H9 (cell line): ENCODE data around the gene SFXN5. TPM values are rescaled to one million over a fixed set of nuclear protein-coding genes. Genes with fewer than 3 reads are reported as not detected.
A peak's percentile ranks its signal among the peaks of the same experiment; 100 is the strongest.

ENCODE experiments used
- DNase-seq: peaks from one replicate; pipeline ENCODE4 v3.0.0-alpha.2; 2017
- H2AFZ ChIP-seq: one replicate; pipeline ENCODE4 v1.6.1; 2013; ENCODE audit warnings: mild to moderate bottlenecking, low read length, control low read depth, moderate library complexity
- H2AK5ac ChIP-seq: 2 replicates; pipeline ENCODE4 v1.6.1; 2013; ENCODE audit warnings: low read length, control low read depth, mixed read lengths; ENCODE audit not compliant: insufficient read length
- H2BK120ac ChIP-seq: one replicate; pipeline ENCODE4 v1.6.1; 2013; ENCODE audit warnings: low read depth, mild to moderate bottlenecking, low read length, control low read depth, inconsistent platforms; ENCODE audit not compliant: poor library complexity, severe bottlenecking
- H2BK12ac ChIP-seq: 2 replicates; pipeline ENCODE4 v1.6.1; 2013; ENCODE audit warnings: low read length, control low read depth, mixed read lengths, low read depth; ENCODE audit not compliant: insufficient read length
- H2BK15ac ChIP-seq: 2 replicates; pipeline ENCODE4 v1.6.1; 2013; ENCODE audit warnings: low read depth, low read length, control low read depth
- H2BK20ac ChIP-seq: one replicate; pipeline ENCODE4 v1.6.1; 2013; ENCODE audit warnings: low read depth, mild to moderate bottlenecking, low read length, control low read depth, inconsistent platforms; ENCODE audit not compliant: poor library complexity, severe bottlenecking
- H2BK5ac ChIP-seq: 2 replicates; pipeline ENCODE4 v1.6.1; 2013; ENCODE audit warnings: low read length, control low read depth, mixed read lengths; ENCODE audit not compliant: insufficient read length
- H3K14ac ChIP-seq: 2 replicates; pipeline ENCODE4 v1.6.1; 2013; ENCODE audit warnings: low read length, control low read depth; ENCODE audit not compliant: insufficient read depth
- H3K18ac ChIP-seq: 2 replicates; pipeline ENCODE4 v1.6.1; 2013; ENCODE audit warnings: low read depth, mild to moderate bottlenecking, mixed read lengths, low read length, control low read depth; ENCODE audit not compliant: insufficient read length
- H3K23ac ChIP-seq: 2 replicates; pipeline ENCODE4 v1.6.1; 2013; ENCODE audit warnings: low read length, control low read depth, mixed read lengths, low read depth; ENCODE audit not compliant: insufficient read length
- H3K23me2 ChIP-seq: 2 replicates; pipeline ENCODE4 v1.6.1; 2013; ENCODE audit warnings: low read depth, mild to moderate bottlenecking, mixed read lengths, low read length, control low read depth; ENCODE audit not compliant: insufficient read length, poor library complexity, severe bottlenecking
- H3K27ac ChIP-seq: 2 replicates; pipeline ENCODE4 v1.5.1; 2013; ENCODE audit warnings: low read length, control low read depth, mixed read lengths, low read depth; ENCODE audit not compliant: insufficient read length
- H3K27me3 ChIP-seq: 2 replicates; pipeline ENCODE4 v1.6.1; 2013; ENCODE audit warnings: low read length, control low read depth, inconsistent platforms; ENCODE audit not compliant: insufficient read depth
- H3K4ac ChIP-seq: 2 replicates; pipeline ENCODE4 v1.6.1; 2013; ENCODE audit warnings: low read depth, mild to moderate bottlenecking, control low read depth, inconsistent platforms, low read length, moderate library complexity
- H3K4me1 ChIP-seq: 2 replicates; pipeline ENCODE4 v1.6.1; 2013; ENCODE audit warnings: low read length, control low read depth, inconsistent platforms; ENCODE audit not compliant: insufficient read depth
- H3K4me2 ChIP-seq: 2 replicates; pipeline ENCODE4 v1.6.1; 2013; ENCODE audit warnings: low read length, control low read depth, mixed read lengths; ENCODE audit not compliant: insufficient read length, insufficient read depth
- H3K56ac ChIP-seq: 2 replicates; pipeline ENCODE4 v1.6.1; 2013; ENCODE audit warnings: low read depth, mild to moderate bottlenecking, mixed read lengths, low read length, control low read depth; ENCODE audit not compliant: insufficient read length
- H3K79me1 ChIP-seq: 2 replicates; pipeline ENCODE4 v1.6.1; 2013; ENCODE audit warnings: low read depth, mild to moderate bottlenecking, moderate library complexity, low read length, control low read depth, inconsistent platforms; ENCODE audit not compliant: insufficient read depth, poor library complexity, severe bottlenecking
- H3K79me2 ChIP-seq: 2 replicates; pipeline ENCODE4 v1.6.1; 2013; ENCODE audit warnings: low read length, control low read depth, inconsistent platforms; ENCODE audit not compliant: insufficient read depth
- H3K9ac ChIP-seq: 2 replicates; pipeline ENCODE4 v1.6.1; 2013; ENCODE audit warnings: low read length, control low read depth, mixed read lengths; ENCODE audit not compliant: insufficient read length; ENCODE audit errors: extremely low read depth
- H3K9me3 ChIP-seq: one replicate; pipeline ENCODE4 v1.6.1; 2013; ENCODE audit warnings: low read depth, low read length, inconsistent platforms; ENCODE audit not compliant: control insufficient read depth
- H3T11ph ChIP-seq: one replicate; pipeline ENCODE4 v1.6.1; 2013; ENCODE audit warnings: mild to moderate bottlenecking, low read length, control low read depth, inconsistent platforms
- H4K20me1 ChIP-seq: one replicate; pipeline ENCODE4 v1.6.1; 2013; ENCODE audit not compliant: control insufficient read depth, insufficient read length, insufficient read depth
- H4K5ac ChIP-seq: 2 replicates; pipeline ENCODE4 v1.6.1; 2013; ENCODE audit warnings: low read depth, mild to moderate bottlenecking, mixed read lengths, low read length, control low read depth; ENCODE audit not compliant: insufficient read length
- H4K8ac ChIP-seq: replicated peaks from 2 replicates; pipeline ENCODE4 v1.6.1; 2013; ENCODE audit warnings: low read length, control low read depth, mixed read lengths, low read depth; ENCODE audit not compliant: insufficient read length
- H4K91ac ChIP-seq: 2 replicates; pipeline ENCODE4 v1.6.1; 2013; ENCODE audit warnings: low read depth, mild to moderate bottlenecking, moderate library complexity, mixed read lengths, low read length, control low read depth; ENCODE audit not compliant: insufficient read length
- H3K27ac Mint-ChIP-seq, 3 experiments: 2 replicates in 2 of 3; 3 replicates in 1 of 3; pipeline ENCODE4 v1.8.0; 2020 to 2021; ENCODE audit warnings: mixed read lengths in 3 of 3, mild to moderate bottlenecking in 1 of 3, moderate library complexity in 1 of 3
- H3K27me3 Mint-ChIP-seq: 2 replicates; pipeline ENCODE4 v1.8.0; 2021; ENCODE audit warnings: low read depth, mild to moderate bottlenecking, moderate library complexity, mixed read lengths
- H3K36me3 Mint-ChIP-seq, 3 experiments: 2 replicates in 2 of 3; 3 replicates in 1 of 3; pipeline ENCODE4 v1.8.0; 2020 to 2021; ENCODE audit warnings: low read depth in 3 of 3, mixed read lengths in 3 of 3; ENCODE audit not compliant: insufficient read depth in 1 of 3
- H3K4me1 Mint-ChIP-seq, 2 experiments: 2 replicates each; pipeline ENCODE4 v1.8.0; 2020; ENCODE audit warnings: mixed read lengths in 2 of 2
- H3K4me3 Mint-ChIP-seq, 2 experiments: 2 replicates in 1 of 2; 3 replicates in 1 of 2; pipeline ENCODE4 v1.8.0; 2020 to 2021; ENCODE audit warnings: mild to moderate bottlenecking in 2 of 2, mixed read lengths in 2 of 2, moderate library complexity in 1 of 2
- H3K9me3 Mint-ChIP-seq, 2 experiments: 2 replicates in 1 of 2; 3 replicates in 1 of 2; pipeline ENCODE4 v1.8.0; 2020; ENCODE audit warnings: mild to moderate bottlenecking in 2 of 2, mixed read lengths in 2 of 2, moderate library complexity in 1 of 2
- CTCF ChIP-seq: fragments of 200-600 bp; sonication (generic); conservative IDR thresholded peaks from 3 replicates; pipeline ENCODE4 v1.8.0; 2021; ENCODE audit warnings: antibody characterized with exemption, mild to moderate bottlenecking
- whole genome bisulfite sequencing: extraction: QIAGEN DNeasy Blood & Tissue Kit; methylation state at CpG from one replicate; pipeline ENCODE4 v1.1.7; 2013; ENCODE audit warnings: missing lambda C conversion rate, low lambda C conversion rate, mixed read lengths; ENCODE audit not compliant: insufficient read length; ENCODE audit errors: extremely low coverage; 5-methylcytosine and 5-hydroxymethylcytosine counted together
- total RNA-seq: library from RNA; stranded (reverse); gene quantifications from 2 replicates; pipeline ENCODE4 v1.2.1, GENCODE V29; 2021

Gene SFXN5
- total RNA-seq, 1 experiment from 2014 or later = 30.9 TPM

- TF ChIP-seq CTCF = peak; percentile 92
- peaks cover 31 to 37% of the 10 kb centered on the region in 2 experiments for H3K4me1 Mint-ChIP-seq
- no peak overlapping the region for H3T11ph ChIP-seq
These were observed 97.7 kb downstream of the SFXN5 start for GRCh38 chr2:72973566-72974435.

More at GRCh38 chr2:72973566-72974435, 97.7 kb downstream of the SFXN5 start:
- no peak overlapping the region for H3K4ac ChIP-seq
- Mint-ChIP-seq H3K36me3 (peaks cover 0 to 3% (median 0%) of the 10 kb centered on the region in 3 experiments; a peak in 1 of 7 replicates), H3K27me3 (no peaks in the 10 kb centered on the region; the same call in 1 of the 2 replicates), H3K9me3 (no peaks in the 10 kb centered on the region), H3K27ac (peak overlapping the region in 1 of 3 experiments; percentile 16; a peak in 1 of 7 replicates), H3K4me3 (no peak overlapping the region)
- H3K56ac ChIP-seq = no peak overlapping the region
- H2BK120ac ChIP-seq = no peak overlapping the region
- no peak overlapping the region for H3K18ac ChIP-seq
- no peak overlapping the region for H3K9ac ChIP-seq
- no peak overlapping the region for H3K27ac ChIP-seq
- H3K23ac ChIP-seq = no peak overlapping the region
- H4K20me1 ChIP-seq = no peaks in the 10 kb centered on the region
- no peak overlapping the region for H2BK15ac ChIP-seq
- no peak overlapping the region for H2BK5ac ChIP-seq
- H3K79me2 ChIP-seq = no peaks in the 10 kb centered on the region
- no CpG with 5 or more reads among the region's 12 CpGs for WGBS
- no peaks in the 10 kb centered on the region for H3K9me3 ChIP-seq
- DNase-seq = peak; percentile 82
- H2AK5ac ChIP-seq = no peak overlapping the region
- no peak overlapping the region for H3K14ac ChIP-seq
- peaks cover 15% of the 10 kb centered on the region; the same call in 1 of the 2 replicates for H3K4me1 ChIP-seq
- H2BK12ac ChIP-seq = no peak overlapping the region
- no peak overlapping the region for H3K4me2 ChIP-seq
- H4K8ac ChIP-seq = no peak overlapping the region
- no peaks in the 10 kb centered on the region for H3K79me1 ChIP-seq
- no peak overlapping the region for H4K5ac ChIP-seq
- H4K91ac ChIP-seq = no peak overlapping the region
- H3K23me2 ChIP-seq = no peaks in the 10 kb centered on the region
- H3K27me3 ChIP-seq = no peaks in the 10 kb centered on the region
- H2BK20ac ChIP-seq = no peak overlapping the region
- H2AFZ ChIP-seq = no peak overlapping the region
